Stimulated activated CD4-positive, alpha-beta T cell treated with anti-CD3 and anti-CD28 coated beads, TNF-alpha, amount 100 ng/mL, for 48 hours (primary cell): Measurements from ENCODE around the gene WDR54.

Experiments
- DNase-seq, 3 donors: peaks; one replicate each; pipeline ENCODE4 v3.0.0-alpha.2; 2020; ENCODE audit warnings: low read depth in 3 of 3

The WDR54 gene

GRCh38 chr2:74421221-74421870 lies at the start of gene WDR54, which contains the start of gene C2orf81:
Gene WDR54, plus strand, starts transcription at chr2:74421730. Its CDS starts 424 bp downstream, at chr2:74422154.
Gene C2orf81, minus strand, starts transcription at chr2:74421619. Its CDS starts 59 bp downstream, at chr2:74421560.
- peak; percentile 85 to 97 (median 91) for DNase-seq

- DNase-seq, result no peak
These were observed 48.9 kb upstream of the WDR54 start for GRCh38 chr2:74372674-74373073.

- no peak for DNase-seq
These were observed 48.3 kb upstream of the WDR54 start for GRCh38 chr2:74373221-74373676.

- no peak for DNase-seq
These were observed 47.5 kb upstream of the WDR54 start for GRCh38 chr2:74373985-74374384.

GRCh38 chr2:74374509-74375205 lies 46.9 kb upstream of the WDR54 start:
- no peak for DNase-seq

- DNase-seq, result no peak
These were observed 45.7 kb upstream of the WDR54 start for GRCh38 chr2:74375838-74376237.

GRCh38 chr2:74378007-74378406 lies 43.5 kb upstream of the WDR54 start:
- no peak for DNase-seq

- no peak for DNase-seq
These were observed 41.4 kb upstream of the WDR54 start, which contains the start of gene DCTN1 for GRCh38 chr2:74379851-74380789. Gene DCTN1, minus strand, starts transcription at chr2:74380311. Its CDS starts 274 bp downstream, at chr2:74380037.

- DNase-seq, result no peak
These were observed 39.8 kb upstream of the WDR54 start for GRCh38 chr2:74381751-74382150.

- DNase-seq, result no peak
These were observed 38.3 kb upstream of the WDR54 start for GRCh38 chr2:74383254-74383653.

GRCh38 chr2:74384051-74384450 lies 37.5 kb upstream of the WDR54 start:
- DNase-seq, result no peak

GRCh38 chr2:74385396-74385795 lies 36.1 kb upstream of the WDR54 start:
- DNase-seq, result no peak

- DNase-seq, result no peak
These were observed 34.2 kb upstream of the WDR54 start for GRCh38 chr2:74387346-74387745.

GRCh38 chr2:74390606-74391005 lies 30.9 kb upstream of the WDR54 start:
- no peak for DNase-seq

- no peak for DNase-seq
These were observed 30.3 kb upstream of the WDR54 start for GRCh38 chr2:74391209-74391579.

- DNase-seq, result peak; percentile 89 to 95 (median 91)
These were observed 29.7 kb upstream of the WDR54 start for GRCh38 chr2:74391580-74392448.

- DNase-seq, result no peak
These were observed 29.1 kb upstream of the WDR54 start for GRCh38 chr2:74392449-74392743.

- no peak for DNase-seq
These were observed 28.0 kb upstream of the WDR54 start for GRCh38 chr2:74393525-74393924.

GRCh38 chr2:74396149-74396548 lies 25.4 kb upstream of the WDR54 start:
- no peak for DNase-seq

- DNase-seq, result no peak
These were observed 21.7 kb upstream of the WDR54 start for GRCh38 chr2:74399785-74400184.

GRCh38 chr2:74401891-74402290 lies 19.6 kb upstream of the WDR54 start:
- no peak for DNase-seq
